ENCODE results near the gene CST7. TPM values are rescaled to one million over a fixed set of nuclear protein-coding genes. Genes with fewer than 3 reads are reported as not detected.

CST7 gene
- total and polyA plus RNA-seq, 7 donors, result 0.13 to 1.2 (median 0.55) TPM

GRCh38 chr20:24956001-24956841, 7.2 kb downstream of the CST7 start:
- Histone ChIP-seq H3K4me3 (no peak overlapping the region), H3K27me3 (ENCODE audit: insufficient read depth in 3 of 3, low read length in 2 of 3) (no peaks in the 10 kb centered on the region), H3K9me3 (no peaks in the 10 kb centered on the region), H3K27ac (no peak overlapping the region), H3K4me1 (no peaks in the 10 kb centered on the region), H3K36me3 (ENCODE audit: insufficient read depth in 1 of 2, low read depth in 1 of 2) (peaks cover 0 to 37% of the 10 kb centered on the region in 2 donors)
- ATAC-seq (no peak), DNase-seq (no peak)
- TF ChIP-seq CTCF (IDR thresholded peaks at IDR 0.05), result no peak
- WGBS, 3 donors, result 93 to 96% (median 93%) methylated on average over 22 of the region's 22 CpGs
- intact Hi-C loops (cut with DNase I), result no loop called here

GRCh38 chr20:24957326-24958016, 8.4 kb downstream of the CST7 start:
- Histone ChIP-seq H3K36me3 (ENCODE audit: insufficient read depth in 1 of 2, low read depth in 1 of 2) (peaks cover 0 to 47% of the 10 kb centered on the region in 2 donors), H3K9me3 (no peaks in the 10 kb centered on the region), H3K4me3 (no peak overlapping the region), H3K27me3 (ENCODE audit: insufficient read depth in 3 of 3, low read length in 2 of 3) (no peaks in the 10 kb centered on the region), H3K27ac (no peak overlapping the region), H3K4me1 (no peaks in the 10 kb centered on the region)
- intact Hi-C loops (cut with DNase I), result no loop called here
- no peak for DNase-seq
- 93% methylated on average over 16 to 18 of the region's 18 CpGs for WGBS, 3 donors
- ATAC-seq, result no peak
- no peak for TF ChIP-seq CTCF (IDR thresholded peaks at IDR 0.05)

DNA sequence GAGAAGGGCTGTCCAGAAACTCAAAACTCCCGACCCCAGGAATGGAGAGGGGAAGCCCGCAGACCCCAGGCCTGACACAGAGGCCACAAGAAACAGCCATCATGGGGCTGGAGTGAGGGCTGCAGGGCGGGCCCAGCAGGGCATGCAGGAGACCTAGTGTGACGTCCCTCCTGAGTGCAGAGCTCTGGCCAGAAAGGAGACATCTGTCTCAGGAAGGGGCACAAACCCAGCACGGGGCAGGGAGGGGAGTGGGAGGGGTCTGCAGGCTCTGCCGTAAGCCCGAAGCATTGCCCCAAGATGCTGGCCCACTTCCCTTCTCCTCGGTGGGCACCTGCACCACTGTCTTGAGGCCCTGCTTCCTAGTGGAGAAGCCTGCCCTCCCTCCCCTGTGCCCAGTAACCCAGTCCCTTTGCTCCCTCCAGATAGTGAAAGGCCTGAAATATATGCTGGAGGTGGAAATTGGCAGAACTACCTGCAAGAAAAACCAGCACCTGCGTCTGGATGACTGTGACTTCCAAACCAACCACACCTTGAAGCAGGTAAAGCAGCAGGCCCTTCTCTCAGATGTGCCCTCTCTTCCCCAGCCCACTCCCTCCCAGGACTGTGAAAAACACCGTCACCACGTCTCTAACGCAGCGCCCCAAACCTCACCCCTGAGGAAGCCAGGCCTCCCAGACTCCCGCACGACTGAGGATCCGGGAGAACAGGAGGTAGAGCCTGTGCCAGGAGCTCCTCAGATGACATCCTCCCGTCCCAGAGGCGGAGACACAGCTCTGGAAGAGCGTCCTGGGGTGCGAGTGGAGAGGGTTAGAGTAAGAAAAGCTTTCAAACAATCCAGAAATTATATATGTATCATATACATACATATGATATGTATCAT, 9.7 kb downstream of the CST7 start:
- no peaks in the 10 kb centered on the region for H3K4me1 ChIP-seq
- no peaks in the 10 kb centered on the region for H3K9me3 ChIP-seq
- TF ChIP-seq CTCF (IDR thresholded peaks at IDR 0.05), result no peak
- H3K36me3 ChIP-seq (ENCODE audit: insufficient read depth in 1 of 2, low read depth in 1 of 2), result peaks cover 3 to 60% of the 10 kb centered on the region in 2 donors
- no peak overlapping the region for H3K4me3 ChIP-seq
- DNase-seq (no peak), ATAC-seq (no peak)
- 68 to 76% (median 70%) methylated on average over 19 to 20 of the region's 20 CpGs for WGBS, 3 donors
- H3K27me3 ChIP-seq (ENCODE audit: insufficient read depth in 3 of 3, low read length in 2 of 3), result no peaks in the 10 kb centered on the region
- intact Hi-C loops (cut with DNase I), result no loop called here
- no peak overlapping the region for H3K27ac ChIP-seq

GRCh38 chr20:24959591-24960301, 10.7 kb downstream of the CST7 start:
- Histone ChIP-seq H3K4me1 (no peaks in the 10 kb centered on the region), H3K9me3 (no peaks in the 10 kb centered on the region), H3K27me3 (ENCODE audit: insufficient read depth in 3 of 3, low read length in 2 of 3) (no peaks in the 10 kb centered on the region), H3K36me3 (ENCODE audit: insufficient read depth in 1 of 2, low read depth in 1 of 2) (peaks cover 4 to 70% of the 10 kb centered on the region in 2 donors), H3K27ac (no peak overlapping the region), H3K4me3 (no peak overlapping the region)
- no peak for TF ChIP-seq CTCF (IDR thresholded peaks at IDR 0.05)
- intact Hi-C loops (cut with DNase I), result loop anchor here in 1 of 2 donors (5.0 kb wide), 1 partner anchor 1482 kb away; no protein-coding TSS in a partner anchor
- WGBS, 3 donors, result 84 to 90% (median 89%) methylated on average over 12 to 14 of the region's 14 CpGs
- ATAC-seq (peak in 1 of 4 donors; percentile 15), DNase-seq (no peak)
